DOHH2 (cell line): ENCODE measurements around the gene CNNM4.

Experiments
- H3F3A ChIP-seq: fragments of 200-600 bp; sonication (generic), shearing (Covaris generic); 2 replicates; pipeline ENCODE4 v1.6.0; 2016; ENCODE audit warnings: antibody characterized with exemption, mild to moderate bottlenecking; ENCODE audit not compliant: control insufficient read depth, insufficient read depth
- H3K27ac ChIP-seq: fragments of 200-600 bp; sonication (generic); 2 replicates; pipeline ENCODE4 v1.5.1; 2014; ENCODE audit warnings: low read depth, mild to moderate bottlenecking, low read length, moderate library complexity
- H3K27me3 ChIP-seq: fragments of 200-600 bp; sonication (generic); 2 replicates; pipeline ENCODE4 v1.6.1; 2014; ENCODE audit warnings: mild to moderate bottlenecking, low read length, mixed read lengths; ENCODE audit not compliant: control insufficient read depth
- H3K36me3 ChIP-seq: fragments of 200-600 bp; sonication (generic); 2 replicates; pipeline ENCODE4 v1.6.1; 2014; ENCODE audit warnings: mild to moderate bottlenecking, low read length, moderate library complexity, mixed read lengths; ENCODE audit not compliant: control insufficient read depth
- H3K4me1 ChIP-seq: fragments of 200-600 bp; sonication (generic); 2 replicates; pipeline ENCODE4 v1.6.1; 2014; ENCODE audit warnings: mild to moderate bottlenecking, low read length, mixed read lengths; ENCODE audit not compliant: control insufficient read depth
- H3K4me2 ChIP-seq: fragments of 200-600 bp; sonication (generic); 2 replicates; pipeline ENCODE4 v1.6.0; 2014; ENCODE audit warnings: mild to moderate bottlenecking, low read length, moderate library complexity
- H3K4me3 ChIP-seq: fragments of 200-600 bp; sonication (generic); 2 replicates; pipeline ENCODE4 v1.5.1; 2014; ENCODE audit warnings: mild to moderate bottlenecking, low read length, mixed read lengths
- H3K79me2 ChIP-seq: fragments of 200-600 bp; sonication (generic); 2 replicates; pipeline ENCODE4 v1.6.1; 2014; ENCODE audit warnings: mild to moderate bottlenecking, low read length, mixed read lengths; ENCODE audit not compliant: control insufficient read depth
- H3K9me2 ChIP-seq: fragments of 200-600 bp; sonication (generic); replicated peaks from 2 replicates; pipeline ENCODE4 v1.6.1; 2014; ENCODE audit warnings: mild to moderate bottlenecking, low read length, mixed read lengths; ENCODE audit not compliant: control insufficient read depth
- H3K9me3 ChIP-seq: fragments of 200-600 bp; sonication (generic); 2 replicates; pipeline ENCODE4 v1.6.1; 2014; ENCODE audit warnings: antibody characterized with exemption, low read length, mixed read lengths; ENCODE audit not compliant: control insufficient read depth, insufficient read depth
- H4K20me1 ChIP-seq: fragments of 200-600 bp; sonication (generic); 2 replicates; pipeline ENCODE4 v1.6.0; 2014; ENCODE audit warnings: low read depth, mild to moderate bottlenecking, antibody characterized with exemption, low read length, moderate library complexity; ENCODE audit not compliant: control insufficient read depth, insufficient read depth
- CTCF ChIP-seq: fragments of 200-600 bp; sonication (generic); IDR thresholded peaks from one replicate; pipeline ENCODE4 v1.5.1; 2014; ENCODE audit warnings: antibody characterized with exemption, mild to moderate bottlenecking, low read depth, low read length; ENCODE audit not compliant: poor library complexity, severe bottlenecking
- EZH2phosphoT487 ChIP-seq: fragments of 200-600 bp; sonication (generic); IDR thresholded peaks from 2 replicates; pipeline ENCODE4 v1.6.1; 2017; ENCODE audit warnings: borderline replicate concordance, mild to moderate bottlenecking, antibody characterized with exemption, low read length, moderate library complexity, mixed read lengths

Gene CNNM4

GRCh38 chr2:96757477-96757860 lies 3.2 kb upstream of the CNNM4 start:
- Histone ChIP-seq H3K27ac (no peak overlapping the region), H3K4me1 (peaks cover 30% of the 10 kb centered on the region), H4K20me1 (no peaks in the 10 kb centered on the region), H3F3A (no peaks in the 10 kb centered on the region), H3K4me2 (no peak overlapping the region), H3K9me3 (no peaks in the 10 kb centered on the region), H3K36me3 (no peaks in the 10 kb centered on the region), H3K27me3 (no peaks in the 10 kb centered on the region), H3K4me3 (no peak overlapping the region), H3K9me2 (no peaks in the 10 kb centered on the region), H3K79me2 (peaks cover 15% of the 10 kb centered on the region)
- TF ChIP-seq EZH2phosphoT487: no peak
- TF ChIP-seq CTCF: no peak

DNA sequence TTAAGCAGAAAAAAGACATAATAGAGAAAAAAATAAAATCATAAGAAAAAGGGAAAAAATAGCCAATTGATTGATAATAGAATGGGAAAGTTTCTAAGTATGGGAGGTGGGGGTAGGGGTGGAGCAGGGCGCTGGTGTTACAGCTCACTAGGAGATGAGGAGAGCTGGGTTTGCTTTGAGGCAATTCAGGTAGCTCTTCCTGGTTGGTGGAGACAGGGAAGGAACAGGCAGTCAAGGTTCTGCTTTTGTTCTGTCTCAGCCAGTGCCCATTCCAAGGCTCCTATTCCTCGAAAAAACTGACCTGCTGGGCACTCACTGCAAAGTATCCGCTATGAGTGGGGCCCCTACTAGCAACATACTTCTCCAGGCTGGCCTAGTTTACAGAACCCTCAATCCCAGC lies 1.7 kb upstream of the CNNM4 start:
- H3K36me3 ChIP-seq: no peaks in the 10 kb centered on the region
- H3K27ac ChIP-seq: no peak overlapping the region
- no peaks in the 10 kb centered on the region for H3F3A ChIP-seq
- H4K20me1 ChIP-seq: no peaks in the 10 kb centered on the region
- TF ChIP-seq EZH2phosphoT487 (no peak), CTCF (no peak)
- H3K9me2 ChIP-seq: no peaks in the 10 kb centered on the region
- H3K27me3 ChIP-seq: no peaks in the 10 kb centered on the region
- H3K4me2 ChIP-seq: no peak overlapping the region
- H3K9me3 ChIP-seq: no peaks in the 10 kb centered on the region
- H3K79me2 ChIP-seq: peaks cover 30% of the 10 kb centered on the region
- H3K4me1 ChIP-seq: peaks cover 45% of the 10 kb centered on the region
- H3K4me3 ChIP-seq: no peak overlapping the region

GRCh38 chr2:96759548-96759947 lies 1.2 kb upstream of the CNNM4 start:
- Histone ChIP-seq H3K4me2 (peak overlapping the region; percentile 72), H3K36me3 (no peaks in the 10 kb centered on the region), H4K20me1 (no peaks in the 10 kb centered on the region), H3K9me2 (no peaks in the 10 kb centered on the region), H3K4me3 (no peak overlapping the region), H3K79me2 (peaks cover 35% of the 10 kb centered on the region), H3F3A (no peaks in the 10 kb centered on the region), H3K27ac (no peak overlapping the region), H3K9me3 (no peaks in the 10 kb centered on the region), H3K27me3 (no peaks in the 10 kb centered on the region), H3K4me1 (peaks cover 51% of the 10 kb centered on the region)
- TF ChIP-seq EZH2phosphoT487 (no peak), CTCF (no peak)
